GM12878 (cell line): Measurements from ENCODE around the gene ICAM2. TPM values are rescaled to one million over a fixed set of nuclear protein-coding genes. Genes with fewer than 3 reads are reported as not detected.
A peak's percentile ranks its signal among the peaks of the same experiment; 100 is the strongest.

Experiments
- ATAC-seq: fragments of 200-7000 bp; cut with Tn5 transposase; 3 replicates; pipeline ENCODE4 v1.9.1; 2020; ENCODE audit warnings: mild to moderate bottlenecking, moderate library complexity
- BruUV-seq: library from RNA; stranded (reverse); fragments of 400-500 nt; replicated peaks from 2 replicates; lab custom pipeline; 2021; lab: Mats Ljungman, UMichigan
- CTCF ChIA-PET: fragments of 300-600 bp; sonication (Branson Sonifier 250); formaldehyde crosslinking; extraction: SDS; loops from one replicate; lab custom pipeline; 2021; ENCODE audit warnings: inconsistent platforms; lab: Yijun Ruan, JAX
- POLR2A ChIA-PET: fragments of 350-600 bp; formaldehyde crosslinking; extraction: SDS; loops from one replicate; lab custom pipeline; 2021; ENCODE audit warnings: inconsistent platforms; lab: Charles Lee
- RAD21 ChIA-PET: fragments of 300-600 bp; sonication (Branson Sonifier 250); formaldehyde crosslinking; loops from one replicate; lab custom pipeline; 2023; ENCODE audit warnings: antibody characterized with exemption; ENCODE audit not compliant: unreplicated experiment; lab: Charles Lee
- SMC1A ChIA-PET: fragments of 300-600 bp; sonication (Branson Sonifier 250); formaldehyde crosslinking; loops from one replicate; lab custom pipeline; 2023; ENCODE audit not compliant: unreplicated experiment, uncharacterized antibody; lab: Charles Lee
- DNase-seq: peaks from one replicate; pipeline ENCODE4 v3.0.0-alpha.2; 2011; ENCODE audit warnings: low read depth, low spot score
- FAIRE-seq: peaks from 3 replicates; lab custom pipeline; 2011; peaks lifted over from hg19 to GRCh38; lab: Jason Lieb, UNC
- H2AFZ ChIP-seq: 2 replicates; pipeline ENCODE4 v1.6.0; 2011; ENCODE audit warnings: low read depth, low read length, control low read depth; ENCODE audit not compliant: control insufficient read depth
- H3K27ac ChIP-seq: 2 replicates; pipeline ENCODE4 v1.5.1; 2011; ENCODE audit warnings: control low read depth; ENCODE audit not compliant: control insufficient read depth, insufficient read depth
- H3K27me3 ChIP-seq, 2 experiments: replicated peaks in 1 of 2; 2 replicates each; pipeline versions ENCODE4 v1.6.0 to v1.6.1; 2011; ENCODE audit warnings: low read length in 1 of 2; ENCODE audit not compliant: control insufficient read depth in 2 of 2, insufficient read depth in 2 of 2
- H3K36me3 ChIP-seq, 2 experiments: 2 replicates each; pipeline ENCODE4 v1.5.1; 2011; ENCODE audit warnings: low read length in 1 of 2; ENCODE audit not compliant: control insufficient read depth in 2 of 2, insufficient read depth in 2 of 2
- H3K4me1 ChIP-seq: 2 replicates; pipeline ENCODE4 v1.6.1; 2011; ENCODE audit warnings: mild to moderate bottlenecking, low read length, moderate library complexity, mixed read lengths; ENCODE audit not compliant: control insufficient read depth, insufficient read depth
- H3K4me2 ChIP-seq: 2 replicates; pipeline ENCODE4 v1.6.0; 2011; ENCODE audit warnings: control low read depth; ENCODE audit not compliant: control insufficient read depth, insufficient read depth
- H3K4me3 ChIP-seq: fragments of 200-600 bp; sonication (generic); 2 replicates; pipeline ENCODE4 v1.5.1; 2016
- H3K79me2 ChIP-seq: 2 replicates; pipeline ENCODE4 v1.6.0; 2011; ENCODE audit warnings: low read length; ENCODE audit not compliant: control insufficient read depth, insufficient read depth
- H3K9ac ChIP-seq: 2 replicates; pipeline ENCODE4 v1.8.0; 2011; ENCODE audit warnings: low read length, control low read depth, mixed read lengths; ENCODE audit not compliant: control insufficient read depth, insufficient read depth
- H3K9me3 ChIP-seq: replicated peaks from 3 replicates; pipeline ENCODE4 v1.5.1; 2011; ENCODE audit warnings: mild to moderate bottlenecking, low read length; ENCODE audit not compliant: control insufficient read depth, insufficient read depth
- H4K20me1 ChIP-seq: 2 replicates; pipeline ENCODE4 v1.6.0; 2011; ENCODE audit not compliant: control insufficient read depth, insufficient read depth
- ASH2L ChIP-seq: fragments of 300-600, 200-600 bp; sonication (generic); IDR thresholded peaks from 2 replicates; pipeline ENCODE4 v1.6.1; 2017; ENCODE audit warnings: low read depth, mild to moderate bottlenecking, borderline replicate concordance
- KLF5 ChIP-seq: fragments of 450-650 bp; IDR thresholded peaks from 2 replicates; pipeline ENCODE4 v1.6.1; 2014; ENCODE audit warnings: mild to moderate bottlenecking; ENCODE audit not compliant: partially characterized antibody
- TCF12 ChIP-seq: IDR thresholded peaks from 2 replicates; pipeline ENCODE4 v1.6.1; 2011; ENCODE audit warnings: low read depth, mild to moderate bottlenecking, low read length
- ZNF207 ChIP-seq: fragments of 450-650 bp; IDR thresholded peaks from 2 replicates; pipeline ENCODE4 v1.6.1; 2014; ENCODE audit warnings: antibody characterized with exemption, mild to moderate bottlenecking, borderline replicate concordance
- ZNF384 ChIP-seq: IDR thresholded peaks from 2 replicates; pipeline ENCODE4 v1.6.1; 2012; ENCODE audit warnings: low read depth, mild to moderate bottlenecking, low read length, improper control_type of control experiment, borderline replicate concordance
- WGBS: methylation state at CpG from one replicate; pipeline ENCODE4 v1.1.6; 2016; ENCODE audit warnings: low lambda C conversion rate; ENCODE audit not compliant: insufficient replicate concordance, insufficient coverage; ENCODE audit errors: missing lambda C conversion rate; 5-methylcytosine and 5-hydroxymethylcytosine counted together
- in situ Hi-C: fragments of 300-500 bp; cut with MboI; formaldehyde crosslinking; loops from 9 replicates; pipeline ENCODE4 v1.14.3; 2018; ENCODE audit warnings: mixed read lengths
- intact Hi-C: fragments of 100-400 bp; cut with micrococcal nuclease; formaldehyde crosslinking; loops from one replicate; pipeline ENCODE4 v1.14.2; 2022; ENCODE audit not compliant: unreplicated experiment
- polyA plus RNA-seq, 11 experiments: library from polyadenylated mRNA; depleted of rRNA in 4 of 11; unstranded in 6 of 11; stranded (reverse) in 5 of 11; fragments of >200 nt; fragmentation: Nextera tagmentation in 4 of 11; fragmentation: Illumina TruSeq in 1 of 11; extraction: Ambion mirVana in 4 of 11; extraction: Trizol in 1 of 11; gene quantifications; 1 replicate in 1 of 11; 2 replicates in 10 of 11; pipeline versions ENCODE4 v1.2.1 to v1.2.3, GENCODE V29; 2011 to 2016; ENCODE audit warnings: inconsistent platforms in 2 of 11, missing spikeins in 2 of 11, low read depth in 1 of 11
- total RNA-seq, 4 experiments: library from RNA; depleted of rRNA in 3 of 4; stranded (reverse); fragments of >200 nt in 3 of 4; fragmentation: Illumina TruSeq in 1 of 4; extraction: Trizol in 1 of 4; gene quantifications; 2 replicates each; pipeline versions ENCODE4 v1.2.1 to v1.2.3, GENCODE V29; 2013 to 2021
- TF ChIP-seq, protein P1 (sequence below): IDR thresholded peaks from 2 replicates; pipeline ENCODE4 v1.6.1; 2011; ENCODE audit warnings: mild to moderate bottlenecking, low read depth, low read length, moderate library complexity; ENCODE audit not compliant: insufficient replicate concordance
- TF ChIP-seq, protein P2 (sequence below): IDR thresholded peaks from 2 replicates; pipeline ENCODE4 v1.6.1; 2012; ENCODE audit warnings: low read length, inconsistent platforms
- TF ChIP-seq, protein P3 (sequence below): fragments of 450-650 bp; formaldehyde crosslinking; IDR thresholded peaks from 2 replicates; pipeline ENCODE4 v1.5.0; 2022; ENCODE audit warnings: mild to moderate bottlenecking, missing genetic modification characterization
- TF ChIP-seq, protein P4 (sequence below): fragments of 450-650 bp; formaldehyde crosslinking; IDR thresholded peaks from 2 replicates; pipeline ENCODE4 v1.4.0; 2020; ENCODE audit warnings: mild to moderate bottlenecking, moderate library complexity

The ICAM2 gene
- total and polyA plus RNA-seq, 10 of the 15 experiments (the other 5 are each of a cell fraction or from before 2014, with no cell fraction given), result 23.6 to 108 (median 58.1) TPM

DNA sequence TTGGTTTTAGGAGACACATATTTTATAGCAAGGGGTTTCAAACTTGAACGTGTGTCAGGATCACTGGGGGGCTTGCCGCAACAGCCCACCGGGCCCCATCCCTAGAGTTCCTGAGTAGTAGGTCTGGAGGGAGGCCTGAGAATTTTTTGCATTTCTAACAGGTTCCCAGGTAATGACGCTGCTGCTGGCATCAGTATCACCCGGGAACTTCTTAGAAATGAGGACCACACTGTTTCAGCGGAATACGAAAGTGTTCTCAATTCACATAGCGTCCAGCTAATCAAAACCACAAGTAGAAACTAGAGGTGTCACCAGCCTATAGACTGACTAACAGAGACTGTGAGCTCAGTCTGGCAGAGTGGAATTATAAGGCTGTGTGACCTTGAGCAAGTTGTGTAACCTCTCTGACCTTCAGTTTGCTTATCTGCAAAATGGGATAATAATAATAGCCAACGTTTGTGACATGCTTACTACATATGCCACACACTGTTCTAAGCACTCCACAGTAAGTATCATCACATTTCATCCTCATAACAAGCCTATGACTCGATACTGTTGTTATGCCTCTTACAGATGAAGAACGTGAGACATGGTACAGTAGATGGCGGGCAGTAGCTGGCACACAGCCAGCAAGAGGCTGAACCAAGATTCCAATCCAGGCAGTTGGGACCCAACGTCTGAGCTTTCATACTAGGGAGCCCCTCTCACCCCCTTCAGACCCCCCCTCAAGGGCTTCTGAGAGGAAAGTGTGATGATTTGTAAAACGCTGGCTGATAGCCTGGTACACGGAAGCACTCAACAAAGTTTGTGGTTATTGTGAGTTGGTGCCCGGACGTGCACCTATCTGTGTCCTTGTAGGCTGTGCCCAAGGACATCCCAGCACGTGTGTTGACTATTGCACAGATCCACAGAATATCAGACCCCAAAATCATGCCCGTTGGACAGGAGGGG, 4.6 kb upstream of the ICAM2 start (continued):
- TF ChIP-seq, protein P1, sequence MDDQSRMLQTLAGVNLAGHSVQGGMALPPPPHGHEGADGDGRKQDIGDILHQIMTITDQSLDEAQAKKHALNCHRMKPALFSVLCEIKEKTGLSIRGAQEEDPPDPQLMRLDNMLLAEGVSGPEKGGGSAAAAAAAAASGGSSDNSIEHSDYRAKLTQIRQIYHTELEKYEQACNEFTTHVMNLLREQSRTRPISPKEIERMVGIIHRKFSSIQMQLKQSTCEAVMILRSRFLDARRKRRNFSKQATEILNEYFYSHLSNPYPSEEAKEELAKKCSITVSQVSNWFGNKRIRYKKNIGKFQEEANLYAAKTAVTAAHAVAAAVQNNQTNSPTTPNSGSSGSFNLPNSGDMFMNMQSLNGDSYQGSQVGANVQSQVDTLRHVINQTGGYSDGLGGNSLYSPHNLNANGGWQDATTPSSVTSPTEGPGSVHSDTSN, result peak; percentile 14
- TF ChIP-seq ZNF207 (0 out of 2 replicates have a peak, but pooled peaks have one; percentile 8), ASH2L (no peak)
- TF ChIP-seq, protein P2, sequence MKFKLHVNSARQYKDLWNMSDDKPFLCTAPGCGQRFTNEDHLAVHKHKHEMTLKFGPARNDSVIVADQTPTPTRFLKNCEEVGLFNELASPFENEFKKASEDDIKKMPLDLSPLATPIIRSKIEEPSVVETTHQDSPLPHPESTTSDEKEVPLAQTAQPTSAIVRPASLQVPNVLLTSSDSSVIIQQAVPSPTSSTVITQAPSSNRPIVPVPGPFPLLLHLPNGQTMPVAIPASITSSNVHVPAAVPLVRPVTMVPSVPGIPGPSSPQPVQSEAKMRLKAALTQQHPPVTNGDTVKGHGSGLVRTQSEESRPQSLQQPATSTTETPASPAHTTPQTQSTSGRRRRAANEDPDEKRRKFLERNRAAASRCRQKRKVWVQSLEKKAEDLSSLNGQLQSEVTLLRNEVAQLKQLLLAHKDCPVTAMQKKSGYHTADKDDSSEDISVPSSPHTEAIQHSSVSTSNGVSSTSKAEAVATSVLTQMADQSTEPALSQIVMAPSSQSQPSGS, result no peak

DNA sequence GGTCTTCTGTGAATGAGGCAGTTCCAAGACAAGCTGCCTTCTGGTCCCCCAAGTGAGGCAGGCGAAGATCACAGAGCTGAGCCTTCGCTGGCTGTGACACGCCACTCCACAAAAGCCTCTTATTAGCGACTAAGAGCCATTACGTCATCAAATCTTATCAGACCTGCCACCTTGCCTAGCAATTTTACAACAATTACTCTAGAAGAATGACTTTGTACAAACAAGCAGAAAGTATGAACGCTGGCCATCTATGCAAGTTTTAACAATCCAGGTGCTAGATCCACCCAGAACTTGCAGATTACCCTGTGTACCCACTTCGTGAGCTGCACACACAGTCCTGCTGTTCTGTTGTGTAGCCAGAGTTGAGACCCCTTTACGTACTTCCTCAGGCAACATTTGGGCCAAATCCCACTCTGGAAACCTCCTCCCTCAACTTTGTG, 3.8 kb upstream of the ICAM2 start:
- no peak overlapping the region for H3K27ac ChIP-seq
- H3K9ac ChIP-seq, result no peak overlapping the region
- H3K4me2 ChIP-seq, result no peak overlapping the region
- ChIA-PET SMC1A (interaction anchor here (1.0 to 15.0 kb wide), 12 partner anchors 8 to 112 kb away, joined by 4 to 570 read pairs (median 10); partner anchors contain the start of genes ERN1 and GH1), RAD21 (interaction anchor here (1.7 to 8.3 kb wide), 5 partner anchors 91 to 113 kb away, joined by 9 to 507 read pairs (median 35); partner anchors contain the start of genes CD79B, CSHL1, ERN1 and GH1), POLR2A (interaction anchor here (1.4 kb wide), 1 partner anchor 108 kb away, joined by 4 read pairs; no protein-coding TSS in a partner anchor), CTCF (interaction anchor here (0.9 to 13.0 kb wide), 16 partner anchors 7 to 119 kb away, joined by 3 to 915 read pairs (median 11); partner anchors contain the start of genes CSHL1, ERN1, GH1 and PRR29)
- ATAC-seq, result no peak
- H4K20me1 ChIP-seq, result no peaks in the 10 kb centered on the region
- FAIRE-seq, result no peak
- WGBS, result 95% methylated on average over 8 of the region's 8 CpGs
- H3K4me3 ChIP-seq, result no peak overlapping the region
- peaks cover 12% of the 10 kb centered on the region for H3K4me1 ChIP-seq
- no peak overlapping the region for H2AFZ ChIP-seq
- no peak for DNase-seq
- no peaks in the 10 kb centered on the region for H3K27me3 ChIP-seq
- no peaks in the 10 kb centered on the region for H3K79me2 ChIP-seq
- no TSS peak for BruUV-seq
- intact Hi-C loops, result no loop called here
- H3K9me3 ChIP-seq, result no peaks in the 10 kb centered on the region
- in situ Hi-C loops, result loop anchor here (5.0 kb wide), 1 partner anchor 102 kb away; no protein-coding TSS in a partner anchor
- H3K36me3 ChIP-seq, result no peaks in the 10 kb centered on the region
- TF ChIP-seq, protein P3, sequence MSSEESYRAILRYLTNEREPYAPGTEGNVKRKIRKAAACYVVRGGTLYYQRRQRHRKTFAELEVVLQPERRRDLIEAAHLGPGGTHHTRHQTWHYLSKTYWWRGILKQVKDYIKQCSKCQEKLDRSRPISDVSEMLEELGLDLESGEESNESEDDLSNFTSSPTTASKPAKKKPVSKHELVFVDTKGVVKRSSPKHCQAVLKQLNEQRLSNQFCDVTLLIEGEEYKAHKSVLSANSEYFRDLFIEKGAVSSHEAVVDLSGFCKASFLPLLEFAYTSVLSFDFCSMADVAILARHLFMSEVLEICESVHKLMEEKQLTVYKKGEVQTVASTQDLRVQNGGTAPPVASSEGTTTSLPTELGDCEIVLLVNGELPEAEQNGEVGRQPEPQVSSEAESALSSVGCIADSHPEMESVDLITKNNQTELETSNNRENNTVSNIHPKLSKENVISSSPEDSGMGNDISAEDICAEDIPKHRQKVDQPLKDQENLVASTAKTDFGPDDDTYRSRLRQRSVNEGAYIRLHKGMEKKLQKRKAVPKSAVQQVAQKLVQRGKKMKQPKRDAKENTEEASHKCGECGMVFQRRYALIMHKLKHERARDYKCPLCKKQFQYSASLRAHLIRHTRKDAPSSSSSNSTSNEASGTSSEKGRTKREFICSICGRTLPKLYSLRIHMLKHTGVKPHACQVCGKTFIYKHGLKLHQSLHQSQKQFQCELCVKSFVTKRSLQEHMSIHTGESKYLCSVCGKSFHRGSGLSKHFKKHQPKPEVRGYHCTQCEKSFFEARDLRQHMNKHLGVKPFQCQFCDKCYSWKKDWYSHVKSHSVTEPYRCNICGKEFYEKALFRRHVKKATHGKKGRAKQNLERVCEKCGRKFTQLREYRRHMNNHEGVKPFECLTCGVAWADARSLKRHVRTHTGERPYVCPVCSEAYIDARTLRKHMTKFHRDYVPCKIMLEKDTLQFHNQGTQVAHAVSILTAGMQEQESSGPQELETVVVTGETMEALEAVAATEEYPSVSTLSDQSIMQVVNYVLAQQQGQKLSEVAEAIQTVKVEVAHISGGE (CRISPR knock-in tag), result no peak
- TF ChIP-seq TCF12, result no peak
- TF ChIP-seq, protein P4, sequence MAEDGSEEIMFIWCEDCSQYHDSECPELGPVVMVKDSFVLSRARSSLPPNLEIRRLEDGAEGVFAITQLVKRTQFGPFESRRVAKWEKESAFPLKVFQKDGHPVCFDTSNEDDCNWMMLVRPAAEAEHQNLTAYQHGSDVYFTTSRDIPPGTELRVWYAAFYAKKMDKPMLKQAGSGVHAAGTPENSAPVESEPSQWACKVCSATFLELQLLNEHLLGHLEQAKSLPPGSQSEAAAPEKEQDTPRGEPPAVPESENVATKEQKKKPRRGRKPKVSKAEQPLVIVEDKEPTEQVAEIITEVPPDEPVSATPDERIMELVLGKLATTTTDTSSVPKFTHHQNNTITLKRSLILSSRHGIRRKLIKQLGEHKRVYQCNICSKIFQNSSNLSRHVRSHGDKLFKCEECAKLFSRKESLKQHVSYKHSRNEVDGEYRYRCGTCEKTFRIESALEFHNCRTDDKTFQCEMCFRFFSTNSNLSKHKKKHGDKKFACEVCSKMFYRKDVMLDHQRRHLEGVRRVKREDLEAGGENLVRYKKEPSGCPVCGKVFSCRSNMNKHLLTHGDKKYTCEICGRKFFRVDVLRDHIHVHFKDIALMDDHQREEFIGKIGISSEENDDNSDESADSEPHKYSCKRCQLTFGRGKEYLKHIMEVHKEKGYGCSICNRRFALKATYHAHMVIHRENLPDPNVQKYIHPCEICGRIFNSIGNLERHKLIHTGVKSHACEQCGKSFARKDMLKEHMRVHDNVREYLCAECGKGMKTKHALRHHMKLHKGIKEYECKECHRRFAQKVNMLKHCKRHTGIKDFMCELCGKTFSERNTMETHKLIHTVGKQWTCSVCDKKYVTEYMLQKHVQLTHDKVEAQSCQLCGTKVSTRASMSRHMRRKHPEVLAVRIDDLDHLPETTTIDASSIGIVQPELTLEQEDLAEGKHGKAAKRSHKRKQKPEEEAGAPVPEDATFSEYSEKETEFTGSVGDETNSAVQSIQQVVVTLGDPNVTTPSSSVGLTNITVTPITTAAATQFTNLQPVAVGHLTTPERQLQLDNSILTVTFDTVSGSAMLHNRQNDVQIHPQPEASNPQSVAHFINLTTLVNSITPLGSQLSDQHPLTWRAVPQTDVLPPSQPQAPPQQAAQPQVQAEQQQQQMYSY (CRISPR knock-in tag), result no peak
- no peak for TF ChIP-seq KLF5
- no peak for TF ChIP-seq ZNF384
